Stimulated activated CD4-positive, alpha-beta T cell treated with anti-CD3 and anti-CD28 coated beads, TNF-alpha, amount 100 ng/mL, for 4 hours (primary cell): Measurements from ENCODE around the gene PRKCZ.

Experiments
- DNase-seq, 3 experiments: peaks; one replicate each; pipeline ENCODE4 v3.0.0-alpha.2; 2020; ENCODE audit warnings: low read depth in 3 of 3

PRKCZ gene

GRCh38 chr1:2229037-2229864 lies 179.0 kb downstream of the PRKCZ start:
- DNase-seq = no peak

DNA sequence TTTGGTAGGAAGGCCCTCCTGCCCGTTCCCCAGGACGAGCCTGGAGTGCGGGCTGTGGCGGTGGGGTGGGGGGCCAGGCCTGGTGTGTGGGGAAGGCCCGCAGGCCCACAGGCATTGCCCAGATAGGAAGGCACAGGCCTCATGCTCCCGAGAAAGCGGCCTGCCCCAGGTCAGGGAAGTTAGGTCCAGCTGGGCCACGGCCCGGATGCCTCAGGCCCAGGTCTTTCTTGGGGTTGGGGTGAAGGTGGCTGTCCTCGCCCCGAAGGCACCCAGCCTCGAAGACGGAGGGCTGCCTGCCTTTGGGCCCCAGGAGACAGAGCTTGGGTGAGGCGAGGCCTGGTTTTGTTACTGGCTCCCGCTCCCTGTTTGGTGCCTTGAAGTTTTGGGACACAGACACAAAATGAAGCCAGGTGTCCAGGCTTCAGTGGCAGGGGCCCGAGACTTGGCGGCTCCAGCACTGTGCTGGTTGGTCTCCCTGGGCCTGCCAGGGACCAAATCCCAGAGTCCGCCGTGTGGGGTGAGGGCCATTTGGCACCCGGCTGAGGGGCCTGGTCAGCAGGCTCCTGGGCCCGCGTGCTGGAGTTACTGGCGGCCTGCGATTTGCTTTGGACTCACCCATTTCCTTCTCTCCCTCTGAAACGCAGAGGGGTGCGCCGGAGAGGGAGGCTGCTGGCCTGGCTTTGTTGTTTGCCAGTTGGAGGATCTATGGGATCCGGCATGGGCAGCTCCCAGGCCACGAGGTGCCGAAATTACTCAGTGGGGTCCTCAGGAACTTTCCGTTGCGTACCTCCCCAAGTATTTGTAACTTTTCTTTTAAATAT lies 179.9 kb downstream of the PRKCZ start:
- DNase-seq = no peak

GRCh38 chr1:2230781-2231531 lies 180.7 kb downstream of the PRKCZ start:
- DNase-seq = no peak

DNA sequence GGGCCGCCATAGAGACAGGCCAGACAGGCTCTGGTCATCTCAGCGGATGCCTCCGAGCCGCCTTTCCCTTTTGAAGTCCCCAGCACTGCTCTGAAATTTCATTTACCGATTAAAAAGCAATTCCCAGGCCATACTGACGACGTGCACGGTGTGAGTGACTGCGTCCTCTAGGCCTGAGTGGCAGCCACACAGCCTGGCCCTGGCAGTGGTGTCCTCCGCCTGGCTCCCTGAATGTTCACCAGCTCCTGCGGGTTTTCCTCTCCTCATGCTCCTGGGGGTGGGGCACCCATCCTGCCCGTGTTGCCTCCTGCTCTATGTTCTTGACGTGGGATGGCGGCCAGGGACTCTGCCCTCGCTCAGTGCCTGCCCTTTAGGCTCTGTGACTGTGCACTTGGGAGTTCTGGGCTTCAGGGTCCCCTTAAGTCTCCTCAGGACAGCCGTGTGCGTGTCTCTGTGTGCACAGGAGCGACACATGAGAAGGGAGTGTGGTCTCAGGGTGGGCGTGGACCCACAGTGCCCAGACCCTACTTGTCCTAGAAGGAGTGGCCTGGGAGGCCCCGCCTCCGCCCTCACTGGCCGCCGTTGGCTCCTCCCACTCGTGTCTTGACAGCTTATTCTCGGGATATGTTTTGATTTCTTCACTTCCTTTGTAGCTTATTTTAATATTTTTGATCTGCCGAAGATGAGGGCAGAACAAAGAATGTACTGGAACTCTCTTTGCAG lies 181.5 kb downstream of the PRKCZ start:
- peak in 2 of 3 experiments; percentile 52 to 65 for DNase-seq

DNA sequence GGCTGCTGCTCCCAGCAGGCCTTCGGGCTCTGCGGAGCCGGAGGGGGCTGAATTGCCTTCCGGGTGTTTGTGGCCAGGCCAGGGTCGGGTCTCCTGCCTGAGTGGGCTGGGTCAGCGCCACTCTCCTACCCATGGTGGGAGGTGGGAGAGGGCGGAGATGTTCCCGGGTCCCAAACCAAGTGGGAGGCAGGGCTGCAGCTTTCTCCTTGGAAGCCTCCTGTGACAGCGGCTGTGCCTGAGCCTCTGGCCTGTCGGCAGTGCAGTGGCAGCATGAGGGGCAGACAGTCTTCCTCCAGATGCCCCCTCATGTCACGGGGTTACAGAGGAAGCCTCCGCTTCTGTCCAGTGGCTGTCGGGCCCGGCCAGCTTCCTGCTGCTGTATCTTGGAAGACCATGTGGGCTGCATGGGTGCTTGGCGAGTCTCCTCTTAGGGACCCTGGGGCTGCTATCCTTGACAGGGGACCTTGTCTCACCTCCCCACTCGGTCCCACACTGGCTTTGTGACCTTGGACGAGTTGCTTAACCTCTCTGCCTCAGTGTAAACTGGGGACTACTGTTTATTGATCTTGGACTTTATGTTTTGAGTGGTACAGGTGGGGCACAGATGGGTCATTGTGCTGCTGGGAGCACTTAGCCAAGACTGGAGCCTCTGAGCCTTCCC lies 182.2 kb downstream of the PRKCZ start:
- DNase-seq = no peak

DNA sequence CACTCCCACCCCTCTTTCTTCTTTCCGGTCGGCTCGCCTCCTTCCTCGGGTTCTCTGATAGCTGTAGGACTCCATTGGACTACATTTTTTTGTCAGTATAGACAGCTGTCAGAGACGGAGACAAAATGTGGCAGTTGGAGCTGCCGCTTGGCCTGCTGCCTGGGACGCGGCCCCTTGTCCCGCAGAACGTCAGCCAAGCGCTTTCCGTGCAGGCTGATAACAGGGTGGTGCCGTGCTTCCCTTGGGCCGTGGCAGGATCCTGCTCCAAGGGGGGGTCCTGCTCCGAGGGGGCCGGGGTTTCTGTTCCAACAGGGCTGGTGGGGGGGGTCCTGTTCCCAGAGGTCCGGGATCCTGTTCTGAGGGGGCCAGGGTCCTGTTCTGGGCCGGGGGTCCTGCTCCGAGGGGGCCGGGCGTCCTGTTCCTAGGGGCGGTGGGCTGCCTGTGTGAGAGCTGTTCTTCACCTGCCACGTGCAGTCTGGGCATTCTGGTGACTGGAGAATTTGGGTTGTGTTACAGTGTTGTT lies 182.8 kb downstream of the PRKCZ start:
- no peak for DNase-seq

GRCh38 chr1:2233468-2233867 lies 183.3 kb downstream of the PRKCZ start:
- no peak for DNase-seq

DNA sequence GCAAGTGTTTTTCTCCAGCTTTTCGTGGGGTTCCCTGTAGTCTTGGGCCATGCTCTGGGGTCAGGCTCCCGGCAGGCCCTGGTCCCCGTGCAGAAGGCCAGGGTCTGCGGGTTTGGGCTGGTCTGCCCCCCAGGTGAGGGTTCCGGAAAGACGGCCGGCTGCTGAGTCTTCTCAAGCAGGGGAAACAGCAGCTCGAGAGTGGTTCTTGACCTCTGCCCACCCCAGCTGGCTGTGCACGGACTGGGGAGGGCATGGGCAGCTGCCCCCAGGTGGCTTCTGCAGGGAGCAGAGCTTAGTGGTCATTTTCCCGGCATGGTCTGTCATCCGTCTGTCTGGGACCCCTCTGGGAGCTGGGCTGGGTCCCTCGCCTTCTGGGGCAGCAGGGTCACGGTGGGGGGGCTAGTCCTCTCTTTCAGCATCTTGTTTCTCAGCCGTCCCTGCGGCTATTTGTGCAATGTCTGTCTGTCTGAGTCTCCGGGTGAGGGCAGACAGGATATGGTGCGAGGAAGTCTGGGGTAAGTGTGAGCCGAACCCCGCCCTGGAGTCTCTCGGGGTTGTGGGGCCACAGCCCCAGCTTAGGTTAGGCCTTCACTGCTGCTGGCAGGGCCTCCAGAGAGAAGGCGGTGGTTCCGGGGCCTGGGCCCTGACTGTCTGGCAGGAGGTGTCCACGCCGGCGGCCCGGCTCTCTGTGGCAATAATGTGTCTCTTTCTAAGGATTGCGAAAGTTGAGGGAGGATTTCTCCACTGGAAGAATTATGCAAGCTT lies 184.0 kb downstream of the PRKCZ start:
- peak in 1 of 3 experiments; percentile 59 for DNase-seq

- DNase-seq = no peak
Observed at GRCh38 chr1:2234762-2235113, 184.5 kb downstream of the PRKCZ start.
